SK-N-SH treated with all-trans-retinoic acid at 6 μM for 48 hours (cell line): ENCODE measurements around the gene TMIE.

Experiments
- ATAC-seq: fragments of 200-7000 bp; cut with Tn5 transposase; 3 replicates; pipeline ENCODE4 v1.9.1; 2020; ENCODE audit warnings: mild to moderate bottlenecking, moderate library complexity
- ARNTL ChIP-seq: fragments of 450-650 bp; formaldehyde crosslinking; IDR thresholded peaks from 2 replicates; pipeline ENCODE4 v1.5.0; 2020; ENCODE audit warnings: low read depth, mild to moderate bottlenecking, moderate library complexity, borderline replicate concordance
- BACH2 ChIP-seq: fragments of 250-450 bp; sonication (Bioruptor Pico); IDR thresholded peaks from 2 replicates; pipeline ENCODE4 v1.9.0; 2021; ENCODE audit warnings: mild to moderate bottlenecking, borderline replicate concordance
- CSDC2 ChIP-seq: fragments of 250-450 bp; sonication (Bioruptor Pico); IDR thresholded peaks from 2 replicates; pipeline ENCODE4 v1.5.0; 2020; ENCODE audit warnings: mild to moderate bottlenecking, moderate library complexity
- CSRNP3 ChIP-seq: fragments of 250-450 bp; sonication (Bioruptor Pico); IDR thresholded peaks from 2 replicates; pipeline ENCODE4 v1.5.1; 2021; ENCODE audit warnings: mild to moderate bottlenecking, moderate library complexity
- ESRRG ChIP-seq: fragments of 250-450 bp; sonication (Bioruptor Pico); IDR thresholded peaks from 2 replicates; pipeline ENCODE4 v1.6.1; 2021; ENCODE audit warnings: mild to moderate bottlenecking
- GLIS3 ChIP-seq: fragments of 250-450 bp; sonication (Bioruptor Pico); IDR thresholded peaks from 2 replicates; pipeline ENCODE4 v1.5.0; 2020; ENCODE audit warnings: mild to moderate bottlenecking, moderate library complexity
- ISL1 ChIP-seq: fragments of 250-450 bp; sonication (Bioruptor Pico); IDR thresholded peaks from 2 replicates; pipeline ENCODE4 v2.1.2; 2022; ENCODE audit warnings: mild to moderate bottlenecking, moderate library complexity
- PATZ1 ChIP-seq: fragments of 250-450 bp; sonication (Bioruptor Pico); IDR thresholded peaks from 2 replicates; pipeline ENCODE4 v1.8.0; 2020; ENCODE audit warnings: mild to moderate bottlenecking, moderate library complexity, borderline replicate concordance
- PPARA ChIP-seq: fragments of 250-450 bp; sonication (Bioruptor Pico); IDR thresholded peaks from 2 replicates; pipeline ENCODE4 v1.5.0; 2020; ENCODE audit warnings: mild to moderate bottlenecking, borderline replicate concordance
- SNAI2 ChIP-seq: fragments of 250-450 bp; sonication (Bioruptor Pico); IDR thresholded peaks from 2 replicates; pipeline ENCODE4 v1.5.0; 2020; ENCODE audit warnings: mild to moderate bottlenecking, moderate library complexity
- TCF4 ChIP-seq: fragments of 250-450 bp; sonication (Bioruptor Pico); IDR thresholded peaks from 2 replicates; pipeline ENCODE4 v1.8.0; 2021; ENCODE audit warnings: mild to moderate bottlenecking, moderate library complexity, borderline replicate concordance
- TOX ChIP-seq: fragments of 250-450 bp; sonication (Bioruptor Pico); IDR thresholded peaks from 2 replicates; pipeline ENCODE4 v1.8.0; 2021; ENCODE audit warnings: mild to moderate bottlenecking, moderate library complexity, borderline replicate concordance
- TSHZ2 ChIP-seq: fragments of 250-450 bp; sonication (Bioruptor Pico); IDR thresholded peaks from 2 replicates; pipeline ENCODE4 v1.5.0; 2020; ENCODE audit warnings: mild to moderate bottlenecking, moderate library complexity
- ZC3H10 ChIP-seq: fragments of 250-450 bp; sonication (Bioruptor Pico); IDR thresholded peaks from 2 replicates; pipeline ENCODE4 v1.5.1; 2021; ENCODE audit warnings: mild to moderate bottlenecking, moderate library complexity
- ZFP30 ChIP-seq: fragments of 450-650 bp; formaldehyde crosslinking; IDR thresholded peaks from 2 replicates; pipeline ENCODE4 v1.5.0; 2022; ENCODE audit warnings: mild to moderate bottlenecking, moderate library complexity
- ZNF565 ChIP-seq: fragments of 450-650 bp; formaldehyde crosslinking; conservative IDR thresholded peaks from 2 replicates; pipeline ENCODE4 v1.5.0; 2020; ENCODE audit warnings: low read depth, mild to moderate bottlenecking, moderate library complexity
- ZNF70 ChIP-seq: fragments of 450-650 bp; formaldehyde crosslinking; IDR thresholded peaks from 2 replicates; pipeline ENCODE4 v1.5.0; 2020; ENCODE audit warnings: mild to moderate bottlenecking, moderate library complexity
- ZNF8 ChIP-seq: fragments of 450-650 bp; formaldehyde crosslinking; IDR thresholded peaks from 2 replicates; pipeline ENCODE4 v1.5.0; 2020; ENCODE audit warnings: mild to moderate bottlenecking, moderate library complexity
- TF ChIP-seq, protein P1 (sequence below): fragments of 250-450 bp; sonication (Bioruptor Pico); IDR thresholded peaks from 2 replicates; pipeline ENCODE4 v1.8.0; 2021; ENCODE audit warnings: low read depth, mild to moderate bottlenecking, moderate library complexity, borderline replicate concordance

The TMIE gene

DNA sequence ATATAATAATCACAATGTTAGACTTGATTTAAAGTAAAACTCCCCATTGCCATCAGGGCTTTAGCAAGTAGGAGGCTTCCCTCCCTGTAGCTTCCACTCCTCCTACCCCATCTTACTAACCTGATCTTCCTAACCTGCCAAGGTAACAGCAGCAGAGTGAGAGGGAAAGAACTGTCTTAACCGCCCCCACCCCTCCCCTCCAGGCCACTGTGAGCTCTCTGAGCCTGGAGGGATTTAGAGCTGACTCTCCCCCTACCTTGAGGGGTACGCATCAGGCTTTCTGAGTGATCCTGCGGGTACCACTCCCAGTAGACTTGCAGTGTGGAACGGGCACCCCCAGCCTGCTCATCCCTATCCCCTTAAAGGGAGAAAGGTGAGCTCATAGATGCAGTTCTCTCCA, 27.8 kb downstream of the TMIE start:
- TF ChIP-seq ZNF70 (CRISPR knock-in tag): no peak
- no peak for TF ChIP-seq ZNF8 (CRISPR knock-in tag)
- no peak for TF ChIP-seq TSHZ2 (CRISPR knock-in tag)
- TF ChIP-seq ARNTL (CRISPR knock-in tag): no peak
- TF ChIP-seq TOX (CRISPR knock-in tag): no peak
- TF ChIP-seq GLIS3 (CRISPR knock-in tag): no peak
- TF ChIP-seq CSDC2 (CRISPR knock-in tag): no peak
- TF ChIP-seq ZC3H10 (CRISPR knock-in tag): no peak
- TF ChIP-seq ISL1 (CRISPR knock-in tag): no peak
- no peak for TF ChIP-seq ZFP30
- TF ChIP-seq CSRNP3 (CRISPR knock-in tag): no peak
- TF ChIP-seq ESRRG (CRISPR knock-in tag): no peak
- ATAC-seq: no peak

- no peak for ATAC-seq
- TF ChIP-seq ZC3H10 (CRISPR knock-in tag) (no peak), SNAI2 (CRISPR knock-in tag) (no peak), ZNF70 (CRISPR knock-in tag) (no peak), TCF4 (no peak), ESRRG (CRISPR knock-in tag) (no peak), ZFP30 (no peak), TOX (CRISPR knock-in tag) (no peak), TSHZ2 (CRISPR knock-in tag) (no peak)
- TF ChIP-seq, all 23 proteins: peak for 0
Observed at GRCh38 chr3:46730819-46731218, 29.6 kb downstream of the TMIE start.

DNA sequence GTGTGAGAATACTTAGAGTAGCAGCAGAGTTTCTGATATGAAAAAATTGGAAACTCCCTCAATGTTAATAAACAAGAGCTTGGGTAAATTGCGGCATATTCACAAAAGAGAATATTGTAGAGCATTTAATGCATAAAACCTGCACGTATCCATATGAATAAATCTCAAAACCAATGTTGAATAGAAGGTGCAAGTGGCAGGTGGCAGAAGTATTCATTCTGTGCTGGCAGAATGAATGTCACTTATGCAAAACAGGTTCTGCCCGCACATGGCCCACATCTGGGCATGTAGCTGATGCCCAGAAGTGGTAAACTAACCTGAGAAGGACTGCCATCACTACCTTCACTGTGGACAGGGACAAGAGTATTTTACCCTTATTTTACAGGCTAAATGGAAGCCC, 30.6 kb downstream of the TMIE start:
- TF ChIP-seq PATZ1 (no peak), PPARA (CRISPR knock-in tag) (no peak), CSRNP3 (CRISPR knock-in tag) (no peak), TSHZ2 (CRISPR knock-in tag) (no peak), ZC3H10 (CRISPR knock-in tag) (no peak), GLIS3 (CRISPR knock-in tag) (no peak), ZNF565 (CRISPR knock-in tag) (no peak), SNAI2 (CRISPR knock-in tag) (no peak), ISL1 (CRISPR knock-in tag) (no peak), BACH2 (CRISPR knock-in tag) (no peak)
- TF ChIP-seq, protein P1, sequence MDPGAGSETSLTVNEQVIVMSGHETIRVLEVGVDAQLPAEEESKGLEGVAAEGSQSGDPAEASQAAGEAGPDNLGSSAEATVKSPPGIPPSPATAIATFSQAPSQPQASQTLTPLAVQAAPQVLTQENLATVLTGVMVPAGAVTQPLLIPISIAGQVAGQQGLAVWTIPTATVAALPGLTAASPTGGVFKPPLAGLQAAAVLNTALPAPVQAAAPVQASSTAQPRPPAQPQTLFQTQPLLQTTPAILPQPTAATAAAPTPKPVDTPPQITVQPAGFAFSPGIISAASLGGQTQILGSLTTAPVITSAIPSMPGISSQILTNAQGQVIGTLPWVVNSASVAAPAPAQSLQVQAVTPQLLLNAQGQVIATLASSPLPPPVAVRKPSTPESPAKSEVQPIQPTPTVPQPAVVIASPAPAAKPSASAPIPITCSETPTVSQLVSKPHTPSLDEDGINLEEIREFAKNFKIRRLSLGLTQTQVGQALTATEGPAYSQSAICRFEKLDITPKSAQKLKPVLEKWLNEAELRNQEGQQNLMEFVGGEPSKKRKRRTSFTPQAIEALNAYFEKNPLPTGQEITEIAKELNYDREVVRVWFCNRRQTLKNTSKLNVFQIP (CRISPR knock-in tag): no peak
- TF ChIP-seq, all 23 proteins: peak for 0

More for the DNA sequence above, 30.6 kb downstream of the TMIE start:
- ATAC-seq: no peak
